Mesenchymal stem cell (in vitro differentiated cells and primary cell): ENCODE measurements around the gene OLA1.

Experiments
- DNase-seq: peaks from one replicate; pipeline ENCODE4 v3.0.0-alpha.2; 2013
- H2AFZ ChIP-seq: one replicate; pipeline ENCODE4 v1.6.1; 2013; ENCODE audit warnings: low read depth, mild to moderate bottlenecking, control low read depth, inconsistent platforms, low read length, moderate library complexity
- H2AK5ac ChIP-seq: 2 replicates; pipeline ENCODE4 v1.6.1; 2013; ENCODE audit warnings: low read length, moderate library complexity, mild to moderate bottlenecking, inconsistent platforms; ENCODE audit not compliant: severe bottlenecking
- H2BK120ac ChIP-seq: one replicate; pipeline ENCODE4 v1.6.1; 2013; ENCODE audit warnings: low read depth, mild to moderate bottlenecking, inconsistent platforms, low read length, moderate library complexity
- H2BK12ac ChIP-seq, 2 experiments: one replicate each; pipeline ENCODE4 v1.6.1; 2013; ENCODE audit warnings: inconsistent platforms in 2 of 2, low read length in 2 of 2, mild to moderate bottlenecking in 2 of 2, moderate library complexity in 2 of 2, control low read depth in 1 of 2
- H2BK15ac ChIP-seq: one replicate; pipeline ENCODE4 v1.6.1; 2013; ENCODE audit warnings: mild to moderate bottlenecking, low read depth, inconsistent platforms; ENCODE audit not compliant: poor library complexity, severe bottlenecking
- H2BK5ac ChIP-seq: 2 replicates; pipeline ENCODE4 v1.6.1; 2013; ENCODE audit warnings: low read depth, mild to moderate bottlenecking, low read length, control low read depth, inconsistent platforms; ENCODE audit not compliant: poor library complexity, severe bottlenecking
- H3K14ac ChIP-seq, 2 experiments: one replicate each; pipeline ENCODE4 v1.6.1; 2013; ENCODE audit warnings: inconsistent platforms in 2 of 2, low read length in 2 of 2, control low read depth in 1 of 2, mild to moderate bottlenecking in 1 of 2, moderate library complexity in 1 of 2
- H3K18ac ChIP-seq, 2 experiments: one replicate each; pipeline ENCODE4 v1.6.1; 2013; ENCODE audit warnings: inconsistent platforms in 2 of 2, low read length in 2 of 2, control low read depth in 1 of 2, low read depth in 1 of 2, mild to moderate bottlenecking in 1 of 2
- H3K23ac ChIP-seq, 2 experiments: one replicate each; pipeline ENCODE4 v1.6.1; 2013; ENCODE audit warnings: inconsistent platforms in 2 of 2, low read length in 2 of 2, mild to moderate bottlenecking in 2 of 2, moderate library complexity in 2 of 2, control low read depth in 1 of 2
- H3K27ac ChIP-seq: 2 replicates; pipeline ENCODE4 v1.5.1; 2013; ENCODE audit warnings: mild to moderate bottlenecking, moderate library complexity, low read length, control low read depth, inconsistent platforms; ENCODE audit not compliant: poor library complexity, severe bottlenecking
- H3K27me3 ChIP-seq, 2 experiments: 2 replicates each; pipeline versions ENCODE4 v1.6.1 to v1.7.0; 2013; ENCODE audit warnings: low read length in 2 of 2, mild to moderate bottlenecking in 2 of 2, moderate library complexity in 2 of 2, control low read depth in 1 of 2, inconsistent platforms in 1 of 2; ENCODE audit not compliant: control insufficient read depth in 1 of 2, insufficient read depth in 1 of 2
- H3K36me3 ChIP-seq, 2 experiments: 2 replicates each; pipeline versions ENCODE4 v1.6.1 to v1.7.0; 2013; ENCODE audit warnings: low read length in 2 of 2, control low read depth in 1 of 2, inconsistent platforms in 1 of 2, low read depth in 1 of 2, mild to moderate bottlenecking in 1 of 2; ENCODE audit not compliant: insufficient read depth in 2 of 2, control insufficient read depth in 1 of 2
- H3K4ac ChIP-seq, 2 experiments: one replicate each; pipeline ENCODE4 v1.6.1; 2013; ENCODE audit warnings: inconsistent platforms in 2 of 2, low read length in 2 of 2, mild to moderate bottlenecking in 2 of 2, moderate library complexity in 2 of 2, control low read depth in 1 of 2, low read depth in 1 of 2
- H3K4me1 ChIP-seq: 2 replicates; pipeline ENCODE4 v1.6.1; 2013; ENCODE audit warnings: low read depth, low read length, control low read depth; ENCODE audit not compliant: control insufficient read depth, insufficient read depth
- H3K4me2 ChIP-seq: 2 replicates; pipeline ENCODE4 v1.6.1; 2013; ENCODE audit warnings: low read length, mild to moderate bottlenecking, inconsistent platforms; ENCODE audit not compliant: poor library complexity, severe bottlenecking
- H3K4me3 ChIP-seq, 2 experiments: 2 replicates each; pipeline versions ENCODE4 v1.5.1 to v1.7.0; 2013; ENCODE audit warnings: low read length in 2 of 2, mild to moderate bottlenecking in 2 of 2, control low read depth in 1 of 2, low read depth in 1 of 2; ENCODE audit not compliant: insufficient read depth in 1 of 2
- H3K79me1 ChIP-seq: replicated peaks from 2 replicates; pipeline ENCODE4 v1.6.1; 2013; ENCODE audit warnings: mild to moderate bottlenecking, control low read depth, low read length, inconsistent platforms; ENCODE audit not compliant: poor library complexity, severe bottlenecking
- H3K9ac ChIP-seq: 2 replicates; pipeline ENCODE4 v1.7.0; 2013; ENCODE audit warnings: mild to moderate bottlenecking, low read length, moderate library complexity
- H3K9me3 ChIP-seq: 2 replicates; pipeline ENCODE4 v1.7.0; 2013; ENCODE audit warnings: mild to moderate bottlenecking, low read length; ENCODE audit not compliant: control insufficient read depth
- H4K8ac ChIP-seq: one replicate; pipeline ENCODE4 v1.6.1; 2013; ENCODE audit warnings: inconsistent platforms, mild to moderate bottlenecking, low read length, moderate library complexity
- H4K91ac ChIP-seq: one replicate; pipeline ENCODE4 v1.6.1; 2013; ENCODE audit warnings: mild to moderate bottlenecking, low read length, inconsistent platforms
- WGBS: methylation state at CpG from one replicate; pipeline ENCODE4 v1.1.7; 2013; ENCODE audit warnings: mixed read lengths; 5-methylcytosine and 5-hydroxymethylcytosine counted together

The OLA1 gene

GRCh38 chr2:174166261-174166660 is 82.1 kb downstream of the OLA1 start:
- Histone ChIP-seq H3K4me2 (no peak overlapping the region), H4K8ac (no peak overlapping the region), H3K27ac (no peak overlapping the region), H3K27me3 (no peaks in the 10 kb centered on the region), H3K36me3 (no peaks in the 10 kb centered on the region), H3K23ac (no peak overlapping the region), H2BK120ac (no peak overlapping the region), H2BK5ac (no peak overlapping the region), H2AK5ac (no peak overlapping the region), H4K91ac (no peak overlapping the region), H2BK12ac (no peak overlapping the region), H2AFZ (no peak overlapping the region), H3K14ac (no peak overlapping the region), H3K4me3 (no peak overlapping the region), H3K18ac (no peak overlapping the region), H3K79me1 (peaks cover 18% of the 10 kb centered on the region), H3K9ac (no peak overlapping the region), H2BK15ac (no peak overlapping the region), H3K4ac (no peak overlapping the region), H3K9me3 (peaks cover 42% of the 10 kb centered on the region), H3K4me1 (no peaks in the 10 kb centered on the region)
- WGBS = 100% methylated on average over 1 of the region's 2 CpGs
- no peak for DNase-seq

- Histone ChIP-seq H3K27ac (no peak overlapping the region), H3K4me3 (no peak overlapping the region), H3K4me1 (no peaks in the 10 kb centered on the region), H2AK5ac (no peak overlapping the region), H3K4me2 (no peak overlapping the region), H3K23ac (no peak overlapping the region), H3K9ac (no peak overlapping the region), H2BK12ac (no peak overlapping the region), H3K79me1 (peaks cover 16% of the 10 kb centered on the region), H2BK5ac (no peak overlapping the region), H3K9me3 (peaks cover 3% of the 10 kb centered on the region), H4K91ac (no peak overlapping the region), H2AFZ (no peak overlapping the region), H2BK15ac (no peak overlapping the region), H3K18ac (no peak overlapping the region), H2BK120ac (no peak overlapping the region), H4K8ac (no peak overlapping the region), H3K4ac (no peak overlapping the region), H3K36me3 (no peaks in the 10 kb centered on the region), H3K14ac (no peak overlapping the region), H3K27me3 (no peaks in the 10 kb centered on the region)
- 91% methylated on average over 3 of the region's 3 CpGs for WGBS
- no peak for DNase-seq
Measured at GRCh38 chr2:174161490-174161889, 86.8 kb downstream of the OLA1 start.

- no peak overlapping the region for H4K8ac ChIP-seq
- no peak overlapping the region for H2BK120ac ChIP-seq
- no peak overlapping the region for H2BK5ac ChIP-seq
- no peak overlapping the region for H3K4ac ChIP-seq
- H3K18ac ChIP-seq = no peak overlapping the region
- peaks cover 3% of the 10 kb centered on the region for H3K4me1 ChIP-seq
- no peak overlapping the region for H3K27ac ChIP-seq
- no peaks in the 10 kb centered on the region for H3K27me3 ChIP-seq
- no peak overlapping the region for H3K23ac ChIP-seq
- no peak overlapping the region for H2AK5ac ChIP-seq
- no peak overlapping the region for H2AFZ ChIP-seq
- no peak overlapping the region for H3K9ac ChIP-seq
- H3K36me3 ChIP-seq = no peaks in the 10 kb centered on the region
- no peak overlapping the region for H3K4me2 ChIP-seq
- peaks cover 16% of the 10 kb centered on the region for H3K79me1 ChIP-seq
- no peak overlapping the region for H3K4me3 ChIP-seq
- DNase-seq = peak; percentile 38
- no peak overlapping the region for H3K14ac ChIP-seq
- H4K91ac ChIP-seq = no peak overlapping the region
- no peak overlapping the region for H2BK12ac ChIP-seq
- no peak overlapping the region for H2BK15ac ChIP-seq
- WGBS = 61% methylated on average over 1 of the region's 3 CpGs
- H3K9me3 ChIP-seq = no peaks in the 10 kb centered on the region
Measured at GRCh38 chr2:174158003-174158402, 90.3 kb downstream of the OLA1 start.

GRCh38 chr2:174157053-174157452 is 91.3 kb downstream of the OLA1 start:
- DNase-seq = no peak
- Histone ChIP-seq H3K27me3 (no peaks in the 10 kb centered on the region), H3K9me3 (no peaks in the 10 kb centered on the region), H3K23ac (no peak overlapping the region), H2AFZ (no peak overlapping the region), H2BK15ac (no peak overlapping the region), H3K4ac (no peak overlapping the region), H3K27ac (no peak overlapping the region), H3K4me3 (no peak overlapping the region), H3K18ac (no peak overlapping the region), H3K4me2 (no peak overlapping the region), H2BK12ac (no peak overlapping the region), H4K8ac (no peak overlapping the region), H2BK5ac (no peak overlapping the region), H2BK120ac (no peak overlapping the region), H3K4me1 (peaks cover 3% of the 10 kb centered on the region), H3K14ac (no peak overlapping the region), H3K9ac (no peak overlapping the region), H2AK5ac (no peak overlapping the region), H4K91ac (no peak overlapping the region), H3K79me1 (peaks cover 12% of the 10 kb centered on the region), H3K36me3 (no peaks in the 10 kb centered on the region)
- WGBS = 100% methylated on average over 1 of the region's 1 CpG
